GM18508 (cell line): ENCODE data around the gene VENTX.

ENCODE experiments used
- ATAC-seq: cut with Tn5 transposase; IDR thresholded peaks from one replicate; pipeline ENCODE4 v1.9.1; 2021; ENCODE audit warnings: moderate number of reproducible peaks; ENCODE audit not compliant: insufficient read depth, unreplicated experiment

The VENTX gene

DNA sequence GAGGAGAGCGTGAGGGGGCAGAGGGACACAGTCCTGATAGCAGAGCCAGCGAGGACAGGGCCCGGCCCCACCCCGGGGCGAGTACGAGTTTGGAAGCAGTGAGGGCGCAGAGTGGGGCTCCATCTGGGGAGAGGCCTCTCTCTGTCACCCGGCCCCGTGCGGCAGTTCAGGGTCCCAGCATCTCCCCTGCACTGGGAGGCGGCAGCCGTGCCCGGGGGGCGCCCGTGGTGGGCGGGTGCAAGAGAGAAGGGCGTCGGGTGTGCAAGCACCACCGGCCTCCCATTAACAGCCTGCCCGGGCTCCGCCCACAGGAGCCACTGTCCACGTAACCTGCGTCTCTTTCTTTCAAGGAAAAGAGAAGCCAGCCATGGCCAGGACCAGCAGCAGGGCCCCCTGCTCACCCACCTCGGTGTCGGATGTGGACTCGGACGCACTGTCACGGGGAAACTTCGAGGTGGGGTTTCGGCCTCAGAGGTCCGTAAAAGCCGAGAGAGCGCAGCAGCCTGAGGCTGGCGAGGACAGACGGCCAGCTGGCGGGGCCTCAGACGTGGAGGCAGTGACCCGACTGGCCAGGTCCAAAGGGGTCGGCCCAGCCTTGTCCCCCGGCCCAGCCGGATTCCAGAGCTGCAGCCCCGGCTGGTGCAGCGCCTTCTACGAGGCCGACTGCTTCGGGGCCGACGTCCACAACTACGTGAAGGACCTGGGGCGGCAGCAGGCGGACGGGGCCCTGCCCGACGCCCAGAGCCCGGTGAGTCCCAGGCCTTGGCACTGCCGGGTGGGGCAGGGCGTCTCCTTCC is 36.3 kb upstream of the VENTX start:
- no peak for ATAC-seq

DNA sequence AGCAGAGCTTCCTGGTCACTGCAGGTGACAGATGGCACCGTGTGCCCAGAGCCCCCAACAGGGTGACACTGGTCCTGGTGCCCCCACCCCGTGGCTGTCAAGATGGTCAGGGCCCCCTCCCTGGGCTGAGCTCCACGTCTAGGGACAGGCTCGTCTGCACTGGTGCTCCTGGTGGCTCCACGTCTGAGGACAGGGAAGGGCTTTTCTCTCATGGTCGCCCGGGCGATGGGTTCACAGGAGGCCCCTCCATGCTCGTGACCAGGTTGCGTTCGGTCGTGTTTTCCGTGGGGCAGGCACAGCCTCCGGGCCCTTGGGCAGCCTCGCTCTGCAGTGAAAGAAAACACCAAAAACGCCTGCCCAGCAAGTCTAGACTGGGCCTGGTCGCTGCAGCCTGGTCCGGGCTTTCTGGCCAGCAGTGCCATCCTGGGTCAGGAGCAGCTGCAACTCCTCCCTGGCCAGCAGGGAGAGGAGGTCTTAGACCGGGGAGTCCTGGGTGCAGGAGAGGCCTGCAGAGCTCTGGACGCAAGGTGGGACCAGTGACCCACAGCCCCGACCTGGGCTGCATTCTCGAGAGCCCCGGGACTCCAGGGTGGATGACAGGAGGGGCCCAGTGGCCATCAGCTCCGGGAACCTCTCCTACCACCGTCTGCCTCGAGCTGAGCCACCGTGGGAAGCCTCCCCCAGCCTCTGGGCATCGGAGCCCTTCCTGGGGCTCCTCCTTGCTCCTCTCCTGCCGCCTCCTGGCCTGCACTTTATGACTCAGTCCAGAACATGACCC is 35.5 kb upstream of the VENTX start:
- no peak for ATAC-seq

GRCh38 chr10:133202778-133203651 is 34.6 kb upstream of the VENTX start:
- no peak for ATAC-seq

- ATAC-seq, result no peak
Observed at GRCh38 chr10:133203652-133204195, 33.9 kb upstream of the VENTX start.

DNA sequence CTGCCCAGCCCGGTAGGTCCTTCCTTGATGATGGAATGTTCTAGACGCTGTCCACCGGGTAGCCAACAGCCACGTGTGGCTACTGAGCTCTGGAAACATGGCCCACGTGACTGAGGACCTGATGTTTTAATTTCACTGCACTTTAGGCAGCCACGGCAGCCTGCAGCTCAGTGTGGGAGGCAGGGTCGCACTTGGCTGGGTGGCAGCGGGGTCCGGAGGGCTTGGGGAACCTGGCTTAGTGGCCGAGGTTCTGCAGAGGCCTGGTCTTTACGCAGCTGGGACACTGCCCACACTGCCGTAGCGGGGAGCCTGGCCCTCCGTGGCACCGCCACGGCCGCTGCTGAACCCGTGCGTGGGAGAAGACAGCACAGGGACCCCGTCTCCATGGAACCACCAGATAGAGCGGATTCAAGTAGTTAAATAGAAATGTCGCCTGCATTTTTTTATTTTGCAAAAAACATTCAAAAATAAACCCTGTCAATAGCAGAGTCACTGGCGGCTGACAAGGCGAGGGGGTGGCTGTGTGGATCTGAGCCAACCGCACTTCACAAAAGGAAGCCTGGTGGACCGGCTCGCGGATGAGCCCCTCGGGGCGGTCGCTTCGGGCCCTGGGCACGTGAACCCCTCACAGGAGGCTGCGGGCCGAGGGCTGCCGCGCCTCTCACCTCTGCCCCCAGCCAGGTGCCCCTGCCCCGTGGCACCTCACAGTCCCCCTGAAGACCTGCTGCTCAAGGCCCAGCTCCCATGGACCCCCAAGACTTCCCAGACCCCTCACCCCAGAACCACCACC is 33.2 kb upstream of the VENTX start:
- no peak for ATAC-seq

DNA sequence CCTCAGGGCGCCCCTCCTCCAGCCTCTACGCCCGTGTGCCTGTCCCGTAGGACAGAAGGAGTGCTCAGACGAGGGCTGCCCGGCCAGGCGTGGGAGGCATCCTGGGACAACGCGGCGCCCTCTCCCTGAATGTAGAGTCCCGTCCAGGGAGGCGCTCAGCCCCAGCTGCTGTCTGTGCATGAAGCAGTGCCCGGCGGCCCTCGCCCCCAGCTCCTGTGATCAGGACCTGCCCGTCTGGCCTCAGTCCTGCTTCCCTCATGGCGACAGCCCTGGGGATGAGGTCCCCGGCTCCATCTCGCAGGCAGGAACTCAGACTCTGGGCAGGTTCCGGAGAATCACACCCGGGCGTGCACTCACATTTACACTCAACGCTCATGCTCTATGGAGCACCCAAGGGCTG is 32.5 kb upstream of the VENTX start:
- ATAC-seq, result no peak

GRCh38 chr10:133206356-133207040 is 31.2 kb upstream of the VENTX start:
- no peak for ATAC-seq

GRCh38 chr10:133207041-133207600 is 30.5 kb upstream of the VENTX start:
- no peak for ATAC-seq

DNA sequence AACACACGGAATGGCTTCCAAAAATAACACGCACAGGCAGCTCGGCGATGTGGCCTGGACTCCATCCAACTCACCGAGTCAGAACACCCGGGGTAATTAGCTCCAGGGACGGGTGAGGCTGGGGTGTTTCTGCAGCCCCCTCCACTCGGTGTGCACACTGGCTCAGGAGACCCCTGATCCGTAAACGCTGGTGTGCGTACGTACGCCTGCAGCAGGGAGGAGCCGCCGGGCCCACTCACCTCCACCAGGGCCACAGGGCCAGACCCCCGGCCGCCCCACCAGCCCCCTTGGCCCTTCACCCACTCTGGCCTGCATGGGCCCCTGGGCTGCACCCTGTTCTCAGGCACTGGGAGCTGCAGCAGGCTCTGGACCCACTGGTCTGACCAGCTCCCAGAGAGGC is 30.0 kb upstream of the VENTX start:
- ATAC-seq, result no peak

DNA sequence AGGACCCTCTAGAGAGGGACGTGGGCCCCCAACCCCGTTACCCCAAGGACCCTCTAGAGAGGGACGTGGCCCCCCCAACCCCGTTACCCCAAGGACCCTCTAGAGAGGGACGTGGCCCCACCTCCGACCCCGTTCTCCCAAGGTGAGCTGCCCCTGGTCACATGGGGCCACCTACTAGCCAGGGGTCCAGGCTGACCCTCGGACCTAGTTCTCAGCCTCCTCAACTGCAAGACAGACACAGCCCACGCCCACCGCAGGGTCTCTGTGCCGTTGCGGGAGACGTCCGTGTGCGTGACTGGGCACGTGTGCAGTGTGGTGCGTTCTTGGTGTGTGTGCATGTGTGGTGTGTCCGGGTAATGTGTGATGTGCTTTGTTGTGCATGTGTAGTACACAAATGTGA is 29.2 kb upstream of the VENTX start:
- ATAC-seq, result no peak

GRCh38 chr10:133209117-133209516 is 28.5 kb upstream of the VENTX start:
- ATAC-seq, result no peak

DNA sequence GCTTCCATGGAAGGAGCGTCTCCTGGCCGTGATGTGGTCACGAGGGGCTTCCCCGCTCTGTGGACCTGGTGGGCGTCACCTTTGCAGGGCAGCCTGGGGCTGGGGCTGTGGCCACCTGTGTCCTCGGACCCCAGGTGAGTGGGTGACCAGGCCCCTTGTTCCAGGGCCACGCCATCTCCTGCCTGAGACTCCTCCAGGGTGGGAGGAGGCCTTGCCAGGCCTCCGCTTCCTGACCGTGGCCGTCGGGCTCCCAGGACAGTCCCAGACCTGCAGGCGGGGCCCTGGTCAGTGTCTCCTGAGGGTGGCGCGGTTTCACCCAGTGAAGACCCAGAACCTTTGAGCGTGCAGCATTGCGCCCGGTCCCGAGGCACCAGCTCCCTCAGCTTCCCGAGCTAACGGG is 28.0 kb upstream of the VENTX start:
- no peak for ATAC-seq

DNA sequence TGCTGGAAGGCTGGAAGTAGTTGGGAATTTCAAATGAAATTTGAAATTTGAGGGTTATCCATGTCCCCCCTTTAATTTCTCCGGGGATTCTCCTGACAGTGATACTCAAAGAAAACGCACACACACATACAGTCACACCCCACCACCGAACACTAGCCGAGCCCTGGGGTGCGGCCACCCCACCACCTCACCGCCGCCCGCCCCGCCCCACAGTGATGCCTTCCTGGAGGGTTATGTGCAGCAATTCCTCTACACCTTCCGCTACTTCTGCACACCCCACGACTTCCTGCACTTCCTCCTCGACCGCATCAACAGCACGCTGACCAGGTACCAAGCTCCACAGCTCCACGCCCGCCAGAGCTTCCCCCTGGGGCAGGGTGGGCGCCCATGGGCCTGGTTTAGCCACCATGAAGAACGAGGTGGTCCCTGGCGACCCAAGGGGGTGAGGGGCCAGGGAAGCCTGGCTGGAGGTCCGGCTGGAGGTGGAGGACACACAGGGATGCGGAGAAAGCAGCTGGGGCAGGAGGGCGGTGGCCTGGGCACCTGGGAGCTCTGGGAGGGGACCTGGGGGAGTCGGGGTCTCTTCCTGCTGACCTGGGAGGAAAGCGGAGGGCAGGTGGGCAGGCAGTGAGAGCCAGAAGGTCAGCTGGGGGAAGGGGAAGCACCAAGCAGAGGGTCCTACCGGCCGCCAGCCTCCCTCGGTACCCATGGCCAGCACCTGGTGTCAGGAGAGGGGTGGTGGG is 27.1 kb upstream of the VENTX start:
- ATAC-seq, result no peak

DNA sequence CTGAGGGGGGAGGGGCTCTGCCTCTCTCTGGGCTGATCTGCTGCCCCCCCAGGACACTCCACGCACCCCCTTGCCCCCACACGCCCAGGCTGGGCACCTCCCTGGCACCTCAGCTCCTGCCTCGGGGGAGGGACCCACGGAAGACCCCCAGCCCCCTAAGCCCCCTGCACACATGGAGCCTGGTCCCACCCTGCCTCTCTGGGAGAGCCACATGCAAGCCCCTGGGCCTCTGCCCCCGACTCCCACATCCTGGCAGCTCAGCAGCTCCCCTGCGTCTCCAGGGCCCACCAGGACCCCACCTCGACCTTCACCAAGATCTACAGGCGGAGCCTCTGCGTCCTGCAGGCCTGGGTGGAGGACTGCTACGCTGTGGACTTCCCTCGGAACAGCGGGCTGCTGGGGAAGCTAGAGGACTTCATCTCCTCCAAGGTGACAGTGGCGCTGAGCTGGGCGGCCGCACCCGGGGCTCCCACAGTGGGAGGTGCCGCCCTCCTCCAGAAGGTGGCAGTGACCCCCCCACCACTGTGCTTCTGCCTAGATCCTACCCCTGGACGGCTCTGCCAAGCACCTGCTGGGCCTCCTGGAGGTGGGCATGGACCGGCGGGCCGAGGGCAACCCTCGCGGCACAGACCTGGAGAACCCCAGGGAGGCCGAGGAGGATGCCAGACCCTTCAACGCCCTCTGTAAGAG is 26.4 kb upstream of the VENTX start:
- no peak for ATAC-seq

DNA sequence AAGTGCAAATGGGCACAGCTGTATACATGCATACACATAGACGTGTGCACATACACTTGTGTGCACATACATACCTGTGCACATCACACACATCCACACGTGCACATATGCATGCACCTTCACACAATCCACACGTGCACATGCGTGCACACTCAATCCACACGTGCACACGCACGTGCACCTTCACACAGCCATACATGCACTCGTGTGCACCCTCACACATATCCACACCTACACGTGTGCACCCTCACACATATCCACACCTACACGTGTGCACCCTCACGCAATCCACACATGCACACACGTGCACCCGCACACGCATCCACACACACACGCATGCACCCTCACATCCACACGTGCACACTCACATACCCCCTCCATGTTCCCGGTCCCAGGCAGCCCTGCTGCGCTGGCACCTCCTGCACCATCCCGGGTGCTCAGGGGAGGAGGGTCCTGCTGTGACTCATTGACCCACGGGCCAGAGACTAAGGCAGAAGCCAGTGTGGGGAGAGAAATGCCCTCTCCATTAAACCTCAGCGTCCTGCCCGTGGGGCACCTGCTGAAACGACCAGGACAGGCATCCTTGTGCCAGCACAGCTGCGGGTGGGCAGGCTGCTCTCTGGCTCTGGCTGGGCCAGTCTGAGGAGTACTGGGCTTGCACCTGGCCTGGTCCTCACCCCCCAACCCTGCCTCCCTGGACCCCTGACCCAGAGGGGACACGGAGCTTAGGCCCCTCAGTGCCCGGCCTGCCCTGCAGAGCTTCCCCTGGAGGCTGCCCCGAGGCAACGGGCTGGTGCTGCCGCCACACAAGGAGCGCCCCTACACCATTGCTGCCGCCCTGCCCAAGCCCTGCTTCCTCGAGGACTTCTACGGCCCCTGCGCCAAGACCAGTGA is 25.4 kb upstream of the VENTX start:
- ATAC-seq, result no peak

GRCh38 chr10:133212853-133213494 is 24.7 kb upstream of the VENTX start:
- no peak for ATAC-seq
